WTC11 (cell line): Measurements from ENCODE around the gene SPOCK2. TPM values are rescaled to one million over a fixed set of nuclear protein-coding genes. Genes with fewer than 3 reads are reported as not detected.

Source experiments
- ATAC-seq: fragments of 200-7000 bp; cut with Tn5 transposase; 2 replicates; pipeline ENCODE4 v1.10.0; 2021; ENCODE audit warnings: mild to moderate bottlenecking, moderate library complexity
- CTCF ChIA-PET: fragments of 300-600 bp; sonication (Branson Sonifier 250); formaldehyde crosslinking; loops from one replicate; lab custom pipeline; 2021; ENCODE audit warnings: antibody characterized with exemption; lab: Charles Lee
- POLR2A ChIA-PET: fragments of 350-600 bp; sonication (Branson Sonifier 250); formaldehyde crosslinking; loops from one replicate; lab custom pipeline; 2021; ENCODE audit warnings: antibody characterized with exemption; lab: Charles Lee
- DNase-seq: peaks from one replicate; pipeline ENCODE4 v3.0.0; 2021; ENCODE audit warnings: low spot score
- H3K27ac Mint-ChIP-seq: 2 replicates; pipeline ENCODE4 v1.8.0; 2021; ENCODE audit warnings: mixed read lengths
- H3K27me3 Mint-ChIP-seq: 2 replicates; pipeline ENCODE4 v1.8.0; 2021; ENCODE audit warnings: low read depth, mild to moderate bottlenecking, moderate library complexity, mixed read lengths
- H3K36me3 Mint-ChIP-seq: 2 replicates; pipeline ENCODE4 v1.8.0; 2021; ENCODE audit warnings: mixed read lengths
- H3K4me1 Mint-ChIP-seq: 2 replicates; pipeline ENCODE4 v1.8.0; 2022; ENCODE audit warnings: mixed read lengths
- H3K4me3 Mint-ChIP-seq: 2 replicates; pipeline ENCODE4 v1.8.0; 2021; ENCODE audit warnings: mild to moderate bottlenecking, moderate library complexity, mixed read lengths
- H3K9me3 Mint-ChIP-seq: 2 replicates; pipeline ENCODE4 v1.8.0; 2021; ENCODE audit warnings: mixed read lengths
- GRHL2 ChIP-seq: fragments of 250-450 bp; sonication (Bioruptor Pico); IDR thresholded peaks from 2 replicates; pipeline ENCODE4 v1.8.0; 2022; ENCODE audit warnings: mild to moderate bottlenecking, moderate library complexity; ENCODE audit not compliant: insufficient replicate concordance, severe bottlenecking
- NFE2L1 ChIP-seq: sonication (generic); formaldehyde crosslinking; IDR thresholded peaks from 2 replicates; pipeline ENCODE4 v1.8.1; 2023; ENCODE audit warnings: missing genetic modification reagents
- PRRX2 ChIP-seq: fragments of 250-450 bp; sonication (Bioruptor Pico); IDR thresholded peaks from 2 replicates; pipeline ENCODE4 v1.8.0; 2021; ENCODE audit warnings: mild to moderate bottlenecking
- RELA ChIP-seq: sonication (generic); formaldehyde crosslinking; IDR thresholded peaks from 2 replicates; pipeline ENCODE4 v1.8.1; 2022; ENCODE audit warnings: missing genetic modification reagents, mild to moderate bottlenecking, borderline replicate concordance
- SP1 ChIP-seq: sonication (generic); formaldehyde crosslinking; conservative IDR thresholded peaks from 2 replicates; pipeline ENCODE4 v1.8.1; 2022; ENCODE audit warnings: missing genetic modification reagents
- TEAD4 ChIP-seq: sonication (generic); formaldehyde crosslinking; IDR thresholded peaks from 2 replicates; pipeline ENCODE4 v1.8.0; 2022; ENCODE audit warnings: mild to moderate bottlenecking, missing genetic modification reagents
- ZNF121 ChIP-seq: sonication (generic); formaldehyde crosslinking; IDR thresholded peaks from 2 replicates; pipeline ENCODE4 v1.8.0; 2023; ENCODE audit warnings: missing genetic modification reagents
- ZNF232 ChIP-seq: sonication (generic); formaldehyde crosslinking; IDR thresholded peaks from 2 replicates; pipeline ENCODE4 v1.8.0; 2022; ENCODE audit warnings: mild to moderate bottlenecking, missing genetic modification reagents
- total RNA-seq: library from RNA; stranded (reverse); gene quantifications from 3 replicates; pipeline ENCODE4 v1.2.3, GENCODE V29; 2021
- TF ChIP-seq, protein P1 (sequence below): fragments of 200-600 bp; IDR thresholded peaks from 2 replicates; pipeline ENCODE4 v1.8.0; 2022; ENCODE audit warnings: antibody characterized with exemption
- TF ChIP-seq, protein P2 (sequence below): sonication (generic); formaldehyde crosslinking; IDR thresholded peaks from 2 replicates; pipeline ENCODE4 v1.8.0; 2022; ENCODE audit warnings: mild to moderate bottlenecking, missing genetic modification reagents
- TF ChIP-seq, protein P3 (sequence below): sonication (generic); formaldehyde crosslinking; IDR thresholded peaks from 2 replicates; pipeline ENCODE4 v1.8.1; 2023; ENCODE audit warnings: mild to moderate bottlenecking, missing genetic modification reagents
- TF ChIP-seq, protein P4 (sequence below): sonication (generic); formaldehyde crosslinking; IDR thresholded peaks from 2 replicates; pipeline ENCODE4 v1.8.0; 2022; ENCODE audit warnings: mild to moderate bottlenecking, missing genetic modification reagents
- TF ChIP-seq, protein P5 (sequence below): sonication (generic); formaldehyde crosslinking; IDR thresholded peaks from 2 replicates; pipeline ENCODE4 v1.8.1; 2023; ENCODE audit warnings: mild to moderate bottlenecking, missing genetic modification reagents, moderate library complexity
- TF ChIP-seq, protein P6 (sequence below): sonication (generic); formaldehyde crosslinking; IDR thresholded peaks from 2 replicates; pipeline ENCODE4 v1.8.1; 2023; ENCODE audit warnings: mild to moderate bottlenecking, moderate library complexity, missing genetic modification reagents
- TF ChIP-seq, protein P7 (sequence below): sonication (generic); formaldehyde crosslinking; IDR thresholded peaks from 2 replicates; pipeline ENCODE4 v1.8.1; 2022; ENCODE audit warnings: mild to moderate bottlenecking, moderate library complexity, missing genetic modification reagents
- TF ChIP-seq, protein P8 (sequence below): sonication (generic); formaldehyde crosslinking; IDR thresholded peaks from 2 replicates; pipeline ENCODE4 v1.8.1; 2023; ENCODE audit warnings: mild to moderate bottlenecking, missing genetic modification reagents, borderline replicate concordance
- TF ChIP-seq, protein P9 (sequence below): fragments of 250-450 bp; sonication (Bioruptor Pico); IDR thresholded peaks from 2 replicates; pipeline ENCODE4 v1.9.0; 2021; ENCODE audit warnings: mild to moderate bottlenecking

Gene SPOCK2
- total RNA-seq, 1 experiment from 2014 or later, result 4.7 TPM

DNA sequence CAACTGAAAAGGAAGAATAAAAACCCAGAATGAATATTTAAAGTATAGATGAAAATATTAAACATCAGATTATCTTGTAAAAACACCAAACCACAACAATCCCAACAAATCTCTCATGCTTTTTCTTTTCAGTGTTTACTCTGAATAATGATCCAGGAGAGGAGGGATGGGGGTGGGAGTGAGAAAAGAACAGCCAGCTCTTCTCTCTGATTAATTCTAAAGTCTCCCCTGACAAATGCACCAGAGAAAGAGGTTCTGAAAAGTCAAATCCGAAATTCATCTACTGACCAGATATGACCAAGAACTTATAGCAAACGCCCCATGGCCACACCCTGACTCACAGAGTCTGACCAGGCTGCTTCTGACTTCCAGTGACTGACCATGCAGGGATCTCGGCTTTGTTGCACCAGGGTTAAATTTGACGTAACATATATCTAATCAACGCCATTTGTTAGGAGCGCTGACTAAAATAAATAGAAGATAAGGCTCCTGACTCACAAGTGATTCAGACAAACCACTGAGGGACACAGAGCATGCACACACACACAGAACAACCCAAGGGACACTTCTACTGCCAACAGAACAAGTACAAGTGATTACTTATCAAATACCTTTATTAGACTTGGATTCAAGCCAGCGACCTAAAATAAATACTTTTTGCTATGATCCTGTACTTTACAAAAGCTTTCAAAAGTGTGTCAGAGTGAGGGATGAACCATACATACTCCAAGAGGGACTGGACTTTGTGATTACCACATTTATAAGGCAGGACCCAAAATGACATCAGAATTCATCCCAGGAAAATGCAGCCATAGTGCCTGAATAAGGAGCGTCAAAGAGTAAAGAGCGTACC is 9.3 kb upstream of the SPOCK2 start (continued):
- TF ChIP-seq, protein P1, sequence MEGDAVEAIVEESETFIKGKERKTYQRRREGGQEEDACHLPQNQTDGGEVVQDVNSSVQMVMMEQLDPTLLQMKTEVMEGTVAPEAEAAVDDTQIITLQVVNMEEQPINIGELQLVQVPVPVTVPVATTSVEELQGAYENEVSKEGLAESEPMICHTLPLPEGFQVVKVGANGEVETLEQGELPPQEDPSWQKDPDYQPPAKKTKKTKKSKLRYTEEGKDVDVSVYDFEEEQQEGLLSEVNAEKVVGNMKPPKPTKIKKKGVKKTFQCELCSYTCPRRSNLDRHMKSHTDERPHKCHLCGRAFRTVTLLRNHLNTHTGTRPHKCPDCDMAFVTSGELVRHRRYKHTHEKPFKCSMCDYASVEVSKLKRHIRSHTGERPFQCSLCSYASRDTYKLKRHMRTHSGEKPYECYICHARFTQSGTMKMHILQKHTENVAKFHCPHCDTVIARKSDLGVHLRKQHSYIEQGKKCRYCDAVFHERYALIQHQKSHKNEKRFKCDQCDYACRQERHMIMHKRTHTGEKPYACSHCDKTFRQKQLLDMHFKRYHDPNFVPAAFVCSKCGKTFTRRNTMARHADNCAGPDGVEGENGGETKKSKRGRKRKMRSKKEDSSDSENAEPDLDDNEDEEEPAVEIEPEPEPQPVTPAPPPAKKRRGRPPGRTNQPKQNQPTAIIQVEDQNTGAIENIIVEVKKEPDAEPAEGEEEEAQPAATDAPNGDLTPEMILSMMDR, result no peak
- TF ChIP-seq TEAD4, result no peak
- TF ChIP-seq, protein P2, sequence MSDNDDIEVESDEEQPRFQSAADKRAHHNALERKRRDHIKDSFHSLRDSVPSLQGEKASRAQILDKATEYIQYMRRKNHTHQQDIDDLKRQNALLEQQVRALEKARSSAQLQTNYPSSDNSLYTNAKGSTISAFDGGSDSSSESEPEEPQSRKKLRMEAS (CRISPR knock-in tag), result no peak

DNA sequence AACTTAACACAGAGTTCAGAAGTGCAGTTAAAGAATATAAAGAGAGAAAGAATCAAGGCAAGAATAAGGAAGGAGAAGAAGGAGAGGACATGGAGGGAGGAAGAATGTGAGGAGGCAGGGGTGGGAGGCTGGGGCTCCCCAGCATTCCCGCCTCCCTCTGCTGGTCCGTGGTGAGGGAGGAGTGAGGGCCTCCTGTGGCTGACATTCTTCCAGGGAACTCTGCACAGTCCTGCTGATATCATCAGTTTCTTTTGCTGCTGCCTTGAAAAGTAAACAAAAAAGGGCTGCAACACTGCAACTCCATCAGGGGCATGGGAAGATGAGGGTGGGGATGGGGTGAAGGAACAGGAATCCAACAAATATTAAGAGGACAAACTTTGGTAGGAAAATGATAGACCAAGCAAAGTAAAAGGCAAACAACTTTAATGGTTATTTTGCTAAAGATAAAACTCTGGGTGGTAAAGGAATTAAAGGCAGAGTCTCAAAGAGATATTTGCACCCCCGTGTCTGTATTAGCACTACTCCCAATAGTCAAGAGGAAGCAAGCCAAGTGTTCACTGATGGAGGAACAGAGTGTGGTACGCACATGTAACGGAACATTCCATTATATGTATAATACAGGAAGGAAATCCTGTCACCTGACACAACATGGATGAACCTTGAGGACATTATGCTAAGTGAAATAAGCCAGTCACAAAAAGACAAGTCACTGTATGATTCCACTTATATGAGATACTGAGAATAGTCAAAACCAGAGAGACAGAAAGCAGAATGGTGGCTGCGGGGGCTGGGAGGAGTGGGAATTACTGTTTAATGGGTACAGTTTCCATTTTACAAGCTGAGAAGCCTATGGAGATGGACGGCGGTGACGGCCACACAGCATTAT is 8.0 kb upstream of the SPOCK2 start:
- DNase-seq (no peak), ATAC-seq (peak; percentile 72)
- Mint-ChIP-seq H3K27me3 (no peaks in the 10 kb centered on the region), H3K9me3 (no peaks in the 10 kb centered on the region), H3K4me3 (no peak overlapping the region), H3K4me1 (no peaks in the 10 kb centered on the region), H3K27ac (peak overlapping the region; percentile 2; the same call in 1 of the 2 replicates), H3K36me3 (peaks cover 3% of the 10 kb centered on the region)
- ChIA-PET CTCF (interaction anchor here (0.7 kb wide), 1 partner anchor 26 kb away, joined by 3 read pairs; no protein-coding TSS in a partner anchor), POLR2A (no interaction called here)
- TF ChIP-seq, protein P3, sequence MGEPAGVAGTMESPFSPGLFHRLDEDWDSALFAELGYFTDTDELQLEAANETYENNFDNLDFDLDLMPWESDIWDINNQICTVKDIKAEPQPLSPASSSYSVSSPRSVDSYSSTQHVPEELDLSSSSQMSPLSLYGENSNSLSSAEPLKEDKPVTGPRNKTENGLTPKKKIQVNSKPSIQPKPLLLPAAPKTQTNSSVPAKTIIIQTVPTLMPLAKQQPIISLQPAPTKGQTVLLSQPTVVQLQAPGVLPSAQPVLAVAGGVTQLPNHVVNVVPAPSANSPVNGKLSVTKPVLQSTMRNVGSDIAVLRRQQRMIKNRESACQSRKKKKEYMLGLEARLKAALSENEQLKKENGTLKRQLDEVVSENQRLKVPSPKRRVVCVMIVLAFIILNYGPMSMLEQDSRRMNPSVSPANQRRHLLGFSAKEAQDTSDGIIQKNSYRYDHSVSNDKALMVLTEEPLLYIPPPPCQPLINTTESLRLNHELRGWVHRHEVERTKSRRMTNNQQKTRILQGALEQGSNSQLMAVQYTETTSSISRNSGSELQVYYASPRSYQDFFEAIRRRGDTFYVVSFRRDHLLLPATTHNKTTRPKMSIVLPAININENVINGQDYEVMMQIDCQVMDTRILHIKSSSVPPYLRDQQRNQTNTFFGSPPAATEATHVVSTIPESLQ (CRISPR knock-in tag), result no peak
- no peak for TF ChIP-seq PRRX2 (CRISPR knock-in tag)
- TF ChIP-seq, protein P4, sequence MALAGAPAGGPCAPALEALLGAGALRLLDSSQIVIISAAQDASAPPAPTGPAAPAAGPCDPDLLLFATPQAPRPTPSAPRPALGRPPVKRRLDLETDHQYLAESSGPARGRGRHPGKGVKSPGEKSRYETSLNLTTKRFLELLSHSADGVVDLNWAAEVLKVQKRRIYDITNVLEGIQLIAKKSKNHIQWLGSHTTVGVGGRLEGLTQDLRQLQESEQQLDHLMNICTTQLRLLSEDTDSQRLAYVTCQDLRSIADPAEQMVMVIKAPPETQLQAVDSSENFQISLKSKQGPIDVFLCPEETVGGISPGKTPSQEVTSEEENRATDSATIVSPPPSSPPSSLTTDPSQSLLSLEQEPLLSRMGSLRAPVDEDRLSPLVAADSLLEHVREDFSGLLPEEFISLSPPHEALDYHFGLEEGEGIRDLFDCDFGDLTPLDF (CRISPR knock-in tag), result no peak
- TF ChIP-seq, protein P5, sequence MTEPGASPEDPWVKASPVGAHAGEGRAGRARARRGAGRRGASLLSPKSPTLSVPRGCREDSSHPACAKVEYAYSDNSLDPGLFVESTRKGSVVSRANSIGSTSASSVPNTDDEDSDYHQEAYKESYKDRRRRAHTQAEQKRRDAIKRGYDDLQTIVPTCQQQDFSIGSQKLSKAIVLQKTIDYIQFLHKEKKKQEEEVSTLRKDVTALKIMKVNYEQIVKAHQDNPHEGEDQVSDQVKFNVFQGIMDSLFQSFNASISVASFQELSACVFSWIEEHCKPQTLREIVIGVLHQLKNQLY (CRISPR knock-in tag), result no peak
- no peak for TF ChIP-seq SP1 (CRISPR knock-in tag)
- TF ChIP-seq NFE2L1 (CRISPR knock-in tag), result no peak
- TF ChIP-seq GRHL2 (CRISPR knock-in tag), result no peak
- TF ChIP-seq, protein P6, sequence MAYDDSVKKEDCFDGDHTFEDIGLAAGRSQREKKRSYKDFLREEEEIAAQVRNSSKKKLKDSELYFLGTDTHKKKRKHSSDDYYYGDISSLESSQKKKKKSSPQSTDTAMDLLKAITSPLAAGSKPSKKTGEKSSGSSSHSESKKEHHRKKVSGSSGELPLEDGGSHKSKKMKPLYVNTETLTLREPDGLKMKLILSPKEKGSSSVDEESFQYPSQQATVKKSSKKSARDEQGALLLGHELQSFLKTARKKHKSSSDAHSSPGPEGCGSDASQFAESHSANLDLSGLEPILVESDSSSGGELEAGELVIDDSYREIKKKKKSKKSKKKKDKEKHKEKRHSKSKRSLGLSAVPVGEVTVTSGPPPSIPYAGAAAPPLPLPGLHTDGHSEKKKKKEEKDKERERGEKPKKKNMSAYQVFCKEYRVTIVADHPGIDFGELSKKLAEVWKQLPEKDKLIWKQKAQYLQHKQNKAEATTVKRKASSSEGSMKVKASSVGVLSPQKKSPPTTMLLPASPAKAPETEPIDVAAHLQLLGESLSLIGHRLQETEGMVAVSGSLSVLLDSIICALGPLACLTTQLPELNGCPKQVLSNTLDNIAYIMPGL (CRISPR knock-in tag), result no peak
- no peak for TF ChIP-seq RELA (CRISPR knock-in tag)
- TF ChIP-seq, protein P7, sequence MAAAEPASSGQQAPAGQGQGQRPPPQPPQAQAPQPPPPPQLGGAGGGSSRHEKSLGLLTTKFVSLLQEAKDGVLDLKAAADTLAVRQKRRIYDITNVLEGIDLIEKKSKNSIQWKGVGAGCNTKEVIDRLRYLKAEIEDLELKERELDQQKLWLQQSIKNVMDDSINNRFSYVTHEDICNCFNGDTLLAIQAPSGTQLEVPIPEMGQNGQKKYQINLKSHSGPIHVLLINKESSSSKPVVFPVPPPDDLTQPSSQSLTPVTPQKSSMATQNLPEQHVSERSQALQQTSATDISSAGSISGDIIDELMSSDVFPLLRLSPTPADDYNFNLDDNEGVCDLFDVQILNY, result no peak
- TF ChIP-seq ZNF121 (CRISPR knock-in tag), result no peak
- no peak for TF ChIP-seq ZNF232 (CRISPR knock-in tag)
- TF ChIP-seq, protein P8, sequence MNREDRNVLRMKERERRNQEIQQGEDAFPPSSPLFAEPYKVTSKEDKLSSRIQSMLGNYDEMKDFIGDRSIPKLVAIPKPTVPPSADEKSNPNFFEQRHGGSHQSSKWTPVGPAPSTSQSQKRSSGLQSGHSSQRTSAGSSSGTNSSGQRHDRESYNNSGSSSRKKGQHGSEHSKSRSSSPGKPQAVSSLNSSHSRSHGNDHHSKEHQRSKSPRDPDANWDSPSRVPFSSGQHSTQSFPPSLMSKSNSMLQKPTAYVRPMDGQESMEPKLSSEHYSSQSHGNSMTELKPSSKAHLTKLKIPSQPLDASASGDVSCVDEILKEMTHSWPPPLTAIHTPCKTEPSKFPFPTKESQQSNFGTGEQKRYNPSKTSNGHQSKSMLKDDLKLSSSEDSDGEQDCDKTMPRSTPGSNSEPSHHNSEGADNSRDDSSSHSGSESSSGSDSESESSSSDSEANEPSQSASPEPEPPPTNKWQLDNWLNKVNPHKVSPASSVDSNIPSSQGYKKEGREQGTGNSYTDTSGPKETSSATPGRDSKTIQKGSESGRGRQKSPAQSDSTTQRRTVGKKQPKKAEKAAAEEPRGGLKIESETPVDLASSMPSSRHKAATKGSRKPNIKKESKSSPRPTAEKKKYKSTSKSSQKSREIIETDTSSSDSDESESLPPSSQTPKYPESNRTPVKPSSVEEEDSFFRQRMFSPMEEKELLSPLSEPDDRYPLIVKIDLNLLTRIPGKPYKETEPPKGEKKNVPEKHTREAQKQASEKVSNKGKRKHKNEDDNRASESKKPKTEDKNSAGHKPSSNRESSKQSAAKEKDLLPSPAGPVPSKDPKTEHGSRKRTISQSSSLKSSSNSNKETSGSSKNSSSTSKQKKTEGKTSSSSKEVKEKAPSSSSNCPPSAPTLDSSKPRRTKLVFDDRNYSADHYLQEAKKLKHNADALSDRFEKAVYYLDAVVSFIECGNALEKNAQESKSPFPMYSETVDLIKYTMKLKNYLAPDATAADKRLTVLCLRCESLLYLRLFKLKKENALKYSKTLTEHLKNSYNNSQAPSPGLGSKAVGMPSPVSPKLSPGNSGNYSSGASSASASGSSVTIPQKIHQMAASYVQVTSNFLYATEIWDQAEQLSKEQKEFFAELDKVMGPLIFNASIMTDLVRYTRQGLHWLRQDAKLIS, result no peak
- TF ChIP-seq, protein P9, sequence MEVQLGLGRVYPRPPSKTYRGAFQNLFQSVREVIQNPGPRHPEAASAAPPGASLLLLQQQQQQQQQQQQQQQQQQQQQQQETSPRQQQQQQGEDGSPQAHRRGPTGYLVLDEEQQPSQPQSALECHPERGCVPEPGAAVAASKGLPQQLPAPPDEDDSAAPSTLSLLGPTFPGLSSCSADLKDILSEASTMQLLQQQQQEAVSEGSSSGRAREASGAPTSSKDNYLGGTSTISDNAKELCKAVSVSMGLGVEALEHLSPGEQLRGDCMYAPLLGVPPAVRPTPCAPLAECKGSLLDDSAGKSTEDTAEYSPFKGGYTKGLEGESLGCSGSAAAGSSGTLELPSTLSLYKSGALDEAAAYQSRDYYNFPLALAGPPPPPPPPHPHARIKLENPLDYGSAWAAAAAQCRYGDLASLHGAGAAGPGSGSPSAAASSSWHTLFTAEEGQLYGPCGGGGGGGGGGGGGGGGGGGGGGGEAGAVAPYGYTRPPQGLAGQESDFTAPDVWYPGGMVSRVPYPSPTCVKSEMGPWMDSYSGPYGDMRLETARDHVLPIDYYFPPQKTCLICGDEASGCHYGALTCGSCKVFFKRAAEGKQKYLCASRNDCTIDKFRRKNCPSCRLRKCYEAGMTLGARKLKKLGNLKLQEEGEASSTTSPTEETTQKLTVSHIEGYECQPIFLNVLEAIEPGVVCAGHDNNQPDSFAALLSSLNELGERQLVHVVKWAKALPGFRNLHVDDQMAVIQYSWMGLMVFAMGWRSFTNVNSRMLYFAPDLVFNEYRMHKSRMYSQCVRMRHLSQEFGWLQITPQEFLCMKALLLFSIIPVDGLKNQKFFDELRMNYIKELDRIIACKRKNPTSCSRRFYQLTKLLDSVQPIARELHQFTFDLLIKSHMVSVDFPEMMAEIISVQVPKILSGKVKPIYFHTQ (CRISPR knock-in tag), result no peak
